ENCODE data around the gene EBNA1BP2. TPM values are rescaled to one million over a fixed set of nuclear protein-coding genes. Genes with fewer than 3 reads are reported as not detected.

Gene EBNA1BP2
- polyA plus RNA-seq, 3 donors from 2014 or later, result 52.8 to 61.7 (median 57.6) TPM

DNA sequence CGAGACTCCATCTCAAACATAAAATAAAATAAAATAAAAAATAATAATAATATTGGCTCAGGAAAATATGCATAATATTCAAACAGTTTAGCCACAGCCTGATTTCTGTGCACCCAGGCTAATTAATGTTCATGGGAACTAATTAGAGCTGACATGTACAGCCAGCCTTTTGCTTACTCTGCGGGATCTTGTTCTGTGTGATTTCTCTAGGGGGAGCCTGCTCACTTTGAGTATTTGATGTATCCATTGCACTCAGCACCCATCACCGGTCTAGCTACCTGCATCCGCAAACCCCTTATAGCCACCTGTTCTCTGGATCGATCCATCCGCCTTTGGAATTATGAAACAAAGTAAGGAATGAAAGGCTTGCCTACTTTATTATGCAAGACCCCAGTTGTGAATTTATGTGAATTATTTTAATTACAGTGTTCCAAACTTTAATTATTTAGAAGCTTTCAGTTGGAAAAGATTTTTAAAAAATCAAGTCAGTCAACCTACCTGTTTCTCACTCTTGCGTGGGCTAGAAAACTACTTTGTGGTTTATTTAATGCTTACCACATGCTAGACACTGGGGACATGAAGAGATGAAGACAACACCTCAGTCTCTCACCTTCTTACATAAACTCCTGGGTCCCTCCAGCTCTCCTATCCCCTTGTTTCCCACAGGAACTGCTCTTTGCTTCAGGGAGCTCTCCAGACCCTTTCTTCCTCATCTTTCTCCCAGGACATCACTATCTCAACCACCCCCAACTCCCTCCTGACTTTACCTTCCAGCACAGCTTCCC, 25.4 kb upstream of the EBNA1BP2 start:
- H3K36me3 Mint-ChIP-seq, result no peaks in the 10 kb centered on the region
- peaks cover 0 to 5% (median 2%) of the 10 kb centered on the region in 3 donors for H3K27me3 Mint-ChIP-seq (ENCODE audit: low read depth in 3 of 3)
- no peak for DNase-seq

DNA sequence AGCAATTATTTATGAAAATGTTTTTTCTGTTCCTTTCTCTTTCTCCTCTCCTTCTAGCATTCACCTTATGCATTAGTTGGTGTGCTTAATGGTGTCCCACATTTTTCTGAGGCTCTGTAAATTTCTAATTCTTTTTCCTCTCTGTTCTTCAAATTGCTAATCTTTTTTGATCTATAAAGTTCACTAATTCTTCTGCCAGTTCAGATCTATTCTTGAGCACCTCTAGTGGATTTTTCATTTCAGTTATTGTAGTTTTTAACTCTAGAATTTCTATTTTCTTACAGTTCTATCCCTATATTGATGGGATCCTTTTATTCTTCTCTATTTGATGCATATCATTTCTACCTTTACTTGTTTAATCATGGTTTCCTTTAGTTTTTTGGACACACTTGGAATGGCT, 22.4 kb upstream of the EBNA1BP2 start:
- Mint-ChIP-seq H3K36me3 (no peaks in the 10 kb centered on the region), H3K4me3 (no peak overlapping the region), H3K27ac (no peak overlapping the region), H3K4me1 (no peaks in the 10 kb centered on the region), H3K9me3 (peaks cover 0 to 33% (median 6%) of the 10 kb centered on the region in 6 donors), H3K27me3 (ENCODE audit: low read depth in 3 of 3) (peaks cover 5 to 10% (median 8%) of the 10 kb centered on the region in 3 donors)
- no peak for DNase-seq

More for the DNA sequence above, 25.4 kb upstream of the EBNA1BP2 start:
- no peaks in the 10 kb centered on the region for H3K4me1 Mint-ChIP-seq
- H3K27ac Mint-ChIP-seq, result no peak overlapping the region
- H3K4me3 Mint-ChIP-seq, result no peak overlapping the region
- H3K9me3 Mint-ChIP-seq, result peaks cover 0 to 11% (median 6%) of the 10 kb centered on the region in 6 donors

DNA sequence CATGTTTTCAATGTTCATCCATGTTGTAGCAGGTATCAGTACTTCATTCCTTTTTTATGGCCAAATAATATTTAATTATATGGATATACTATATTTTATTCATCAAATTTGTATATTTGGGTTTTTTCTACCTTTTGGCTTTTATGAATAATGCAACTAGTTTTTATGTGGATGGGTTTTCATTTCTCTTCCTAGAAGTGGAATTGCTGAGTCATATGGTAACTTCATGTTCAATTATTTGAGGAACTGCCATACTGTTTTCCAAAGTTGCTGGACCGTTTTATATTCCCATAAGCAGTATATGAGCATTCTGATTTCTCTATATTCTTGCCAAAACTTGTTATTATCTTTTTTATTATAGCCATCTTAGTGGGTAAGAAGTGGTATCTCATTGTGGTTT, 16.0 kb upstream of the EBNA1BP2 start:
- DNase-seq, result no peak
- H3K27ac Mint-ChIP-seq, result no peak overlapping the region
- H3K9me3 Mint-ChIP-seq, result peaks cover 0 to 23% (median 0%) of the 10 kb centered on the region in 6 donors
- H3K4me1 Mint-ChIP-seq, result no peaks in the 10 kb centered on the region
- H3K36me3 Mint-ChIP-seq, result no peaks in the 10 kb centered on the region
- H3K4me3 Mint-ChIP-seq, result no peak overlapping the region
- H3K27me3 Mint-ChIP-seq (ENCODE audit: low read depth in 3 of 3), result peaks cover 4 to 8% (median 8%) of the 10 kb centered on the region in 3 donors

DNA sequence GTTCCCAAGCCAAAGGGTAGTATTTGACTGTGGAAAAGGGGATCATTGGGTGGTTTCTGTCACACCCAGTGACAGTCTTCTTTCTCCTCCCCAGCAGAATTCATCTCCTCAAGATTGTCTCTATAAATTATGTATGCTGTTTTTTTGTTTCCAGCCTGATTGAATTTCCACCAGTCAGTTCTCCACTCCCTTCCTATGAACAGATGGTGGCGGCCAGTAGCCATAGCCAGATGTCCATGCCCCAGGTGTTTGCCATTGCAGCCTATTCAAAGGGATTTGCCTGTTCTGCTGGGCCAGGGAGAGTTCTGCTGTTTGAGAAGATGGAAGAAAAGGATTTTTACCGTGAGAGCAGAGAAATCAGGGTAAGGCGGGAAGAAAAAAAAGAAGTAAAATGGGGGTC, 12.9 kb upstream of the EBNA1BP2 start:
- Mint-ChIP-seq H3K4me3 (no peak overlapping the region), H3K4me1 (no peaks in the 10 kb centered on the region), H3K27ac (peak overlapping the region in 1 of 6 donors; percentile 58), H3K27me3 (ENCODE audit: low read depth in 3 of 3) (peaks cover 1 to 7% (median 2%) of the 10 kb centered on the region in 3 donors), H3K9me3 (peaks cover 0 to 6% (median 0%) of the 10 kb centered on the region in 6 donors), H3K36me3 (no peaks in the 10 kb centered on the region)
- DNase-seq, result no peak

DNA sequence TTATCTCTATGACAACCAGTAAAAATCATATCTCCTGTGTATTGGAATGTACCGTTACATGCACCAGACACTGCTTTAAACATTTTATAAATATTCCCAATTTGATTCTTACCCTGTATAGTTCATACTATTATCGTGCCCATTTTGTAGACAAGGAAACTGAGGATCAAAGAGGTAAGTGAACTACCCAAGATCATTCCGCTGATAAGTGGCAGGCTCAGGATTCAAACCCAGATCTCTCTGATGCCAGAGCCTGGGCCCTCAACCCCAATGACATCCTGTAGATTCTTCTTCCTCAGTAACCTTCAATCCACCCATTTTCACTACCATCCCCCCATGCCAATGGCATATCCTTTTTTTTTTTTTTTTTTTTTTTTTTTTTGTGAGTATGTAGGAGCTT, 12.3 kb upstream of the EBNA1BP2 start:
- Mint-ChIP-seq H3K4me1 (no peaks in the 10 kb centered on the region), H3K27ac (no peak overlapping the region), H3K9me3 (peaks cover 0 to under 1% (median 0%) of the 10 kb centered on the region in 6 donors), H3K4me3 (no peak overlapping the region), H3K27me3 (ENCODE audit: low read depth in 3 of 3) (peaks cover 1 to 3% (median 2%) of the 10 kb centered on the region in 3 donors), H3K36me3 (no peaks in the 10 kb centered on the region)
- DNase-seq, result no peak

DNA sequence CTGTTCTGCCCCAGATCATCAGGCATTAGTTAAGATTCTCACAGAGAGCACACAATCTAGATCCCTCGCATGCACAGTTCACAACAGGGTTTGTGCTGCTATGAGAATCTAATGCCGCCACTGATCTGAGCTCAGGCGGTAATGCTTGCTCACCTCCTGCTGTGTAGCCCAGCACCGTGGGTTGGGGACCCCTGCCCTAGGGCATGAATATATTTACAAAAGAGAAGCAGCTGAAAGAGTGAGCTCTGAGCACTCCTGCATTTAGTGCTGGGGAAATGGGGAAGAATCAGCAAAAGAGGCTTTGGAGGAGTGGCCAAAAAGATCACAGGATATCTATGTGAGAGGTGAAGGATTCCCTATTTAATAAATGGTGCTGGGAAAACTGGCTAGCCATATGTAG, 5.6 kb upstream of the EBNA1BP2 start:
- no peak overlapping the region for H3K27ac Mint-ChIP-seq

DNA sequence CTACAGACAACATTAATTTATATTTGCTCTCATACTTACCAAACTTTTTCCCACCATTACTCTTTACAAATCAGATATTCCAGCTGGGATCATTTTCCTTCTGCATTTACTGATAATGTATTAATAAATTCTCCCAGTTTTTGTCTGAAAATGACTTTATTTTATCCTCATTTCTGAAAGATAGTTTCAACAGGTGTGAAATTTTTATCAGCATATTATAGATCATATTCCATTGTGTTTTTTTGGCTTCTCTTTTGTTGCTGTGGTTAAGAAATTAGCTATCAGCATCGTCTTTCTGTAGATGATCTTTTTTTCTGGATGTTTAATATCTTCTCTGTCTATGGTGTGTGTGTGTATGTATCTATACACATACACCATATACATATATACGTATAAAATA, 2.8 kb upstream of the EBNA1BP2 start:
- Mint-ChIP-seq H3K4me3 (no peak overlapping the region), H3K36me3 (peaks cover 0 to 4% (median 4%) of the 10 kb centered on the region in 3 donors), H3K4me1 (peaks cover 24 to 34% of the 10 kb centered on the region in 2 donors), H3K27ac (no peak overlapping the region), H3K9me3 (peaks cover 0 to 6% (median 0%) of the 10 kb centered on the region in 6 donors), H3K27me3 (ENCODE audit: low read depth in 3 of 3) (peaks cover 10 to 11% (median 10%) of the 10 kb centered on the region in 3 donors)
- DNase-seq, result no peak

More for the DNA sequence above, 5.6 kb upstream of the EBNA1BP2 start:
- DNase-seq, result no peak
- Mint-ChIP-seq H3K9me3 (peaks cover 0 to 6% (median 0%) of the 10 kb centered on the region in 6 donors), H3K4me3 (no peak overlapping the region), H3K4me1 (peaks cover 5 to 7% of the 10 kb centered on the region in 2 donors), H3K27me3 (ENCODE audit: low read depth in 3 of 3) (peaks cover 2 to 9% (median 8%) of the 10 kb centered on the region in 3 donors), H3K36me3 (peaks cover 0 to 4% (median 0%) of the 10 kb centered on the region in 3 donors)

DNA sequence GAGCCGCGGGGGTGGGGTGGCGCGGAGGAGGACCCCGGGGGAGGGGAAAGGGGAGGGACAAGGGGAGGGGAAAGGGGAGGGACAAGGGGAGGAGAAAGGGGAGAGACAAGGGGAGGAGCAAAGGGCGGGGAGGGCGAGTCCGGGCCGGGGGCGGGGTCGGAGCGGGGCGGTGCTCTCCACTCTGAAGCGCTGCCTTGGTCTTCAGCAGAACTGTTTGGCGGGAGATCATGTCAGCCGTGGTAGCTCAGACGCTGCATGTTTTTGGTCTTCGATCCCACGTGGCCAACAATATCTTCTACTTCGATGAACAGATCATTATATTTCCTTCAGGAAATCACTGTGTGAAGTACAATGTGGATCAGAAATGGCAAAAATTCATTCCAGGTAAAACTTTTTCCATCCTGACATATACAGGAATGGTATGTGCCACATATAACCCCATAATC, 460 bp upstream of the EBNA1BP2 start:
- peaks cover 0 to 6% (median 0%) of the 10 kb centered on the region in 6 donors for H3K9me3 Mint-ChIP-seq
- peak in 1 of 3 donors; percentile 86 for DNase-seq
- H3K27ac Mint-ChIP-seq, result peak overlapping the region; percentile 82 to 94 (median 92)
- peaks cover 7 to 22% (median 16%) of the 10 kb centered on the region in 3 donors for H3K36me3 Mint-ChIP-seq
- H3K27me3 Mint-ChIP-seq (ENCODE audit: low read depth in 3 of 3), result peaks cover 9 to 10% (median 10%) of the 10 kb centered on the region in 3 donors
- H3K4me1 Mint-ChIP-seq, result peaks cover 24 to 34% of the 10 kb centered on the region in 2 donors
- peak overlapping the region; percentile 97 to 99 (median 98) for H3K4me3 Mint-ChIP-seq

DNA sequence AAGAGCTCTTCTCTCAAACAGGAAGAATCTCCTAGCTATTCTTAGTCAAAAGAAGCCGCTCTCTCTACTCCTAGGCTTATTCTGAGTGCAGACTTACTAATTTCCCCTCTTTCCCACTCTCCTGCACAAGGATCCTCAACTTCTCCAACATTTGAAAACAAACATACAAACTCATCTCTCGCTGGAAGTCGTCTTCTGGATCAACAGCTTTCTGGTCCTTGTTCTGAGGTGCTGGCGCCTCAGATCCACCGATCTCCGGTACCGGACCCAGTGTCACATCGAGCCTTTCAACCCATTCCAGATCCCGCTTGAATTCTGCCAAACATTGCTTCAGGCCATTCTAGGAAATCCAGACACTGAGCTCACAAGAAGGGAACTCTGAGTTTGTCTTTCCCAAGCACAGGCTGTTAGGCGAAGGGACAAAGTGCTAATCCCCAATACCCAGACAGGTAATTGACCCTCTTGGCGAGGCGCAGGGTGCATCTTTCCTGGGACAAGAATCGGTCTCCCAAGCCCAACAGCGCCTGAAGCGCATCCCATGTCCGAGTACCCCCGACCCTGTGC, 696 bp downstream of the EBNA1BP2 start:
- no peaks in the 10 kb centered on the region for H3K9me3 Mint-ChIP-seq
- DNase-seq, result no peak
- peak overlapping the region in 5 of 6 donors; percentile 43 to 94 (median 94) for H3K27ac Mint-ChIP-seq
- H3K27me3 Mint-ChIP-seq (ENCODE audit: low read depth in 3 of 3), result peaks cover 6 to 9% (median 8%) of the 10 kb centered on the region in 3 donors
- peaks cover 24 to 34% of the 10 kb centered on the region in 2 donors for H3K4me1 Mint-ChIP-seq
- H3K36me3 Mint-ChIP-seq, result peaks cover 10 to 31% (median 27%) of the 10 kb centered on the region in 3 donors
- peak overlapping the region; percentile 97 to 99 (median 98) for H3K4me3 Mint-ChIP-seq

DNA sequence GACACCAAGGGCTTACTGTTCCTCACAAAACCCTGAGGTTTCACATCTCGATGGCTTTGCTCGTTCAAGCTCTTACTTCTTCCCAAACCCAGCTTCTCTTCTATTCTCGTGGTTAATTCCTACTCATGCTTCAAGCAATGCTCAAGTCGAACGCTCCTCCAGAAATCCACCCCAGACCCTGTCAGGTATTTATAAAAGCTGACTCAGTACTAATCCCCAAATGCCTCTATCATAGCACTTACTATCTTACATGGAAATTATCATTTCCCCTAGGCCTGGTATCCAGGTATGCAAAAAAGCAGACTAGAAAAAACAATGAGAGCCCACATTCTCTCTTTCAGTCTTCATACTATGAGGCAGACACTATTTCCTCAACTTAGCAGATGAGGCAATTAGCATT, 6.3 kb downstream of the EBNA1BP2 start:
- Mint-ChIP-seq H3K4me3 (no peak overlapping the region), H3K27me3 (ENCODE audit: low read depth in 3 of 3) (no peaks in the 10 kb centered on the region), H3K36me3 (peaks cover 22 to 46% (median 43%) of the 10 kb centered on the region in 3 donors), H3K9me3 (no peaks in the 10 kb centered on the region), H3K27ac (peak overlapping the region in 1 of 6 donors; percentile 10), H3K4me1 (peaks cover 2 to 8% of the 10 kb centered on the region in 2 donors)
- no peak for DNase-seq

DNA sequence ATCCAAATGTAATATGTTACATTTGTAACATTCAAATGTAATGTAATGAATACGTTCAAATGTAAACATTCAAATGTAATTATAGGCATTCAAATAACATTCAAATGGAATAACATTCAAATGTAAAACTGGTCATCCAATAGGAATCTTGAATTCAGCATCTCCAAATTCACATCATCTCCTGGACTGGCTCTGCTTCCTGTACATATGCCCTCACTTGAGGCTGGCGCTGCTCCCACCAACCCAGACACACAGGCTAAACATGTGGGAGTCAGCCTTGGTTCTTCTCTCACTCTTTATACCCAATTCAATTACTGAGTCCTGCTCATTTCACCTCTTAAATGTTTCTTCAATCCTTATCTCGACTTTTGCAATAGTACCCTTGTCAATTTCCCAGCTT, 6.9 kb downstream of the EBNA1BP2 start:
- Mint-ChIP-seq H3K9me3 (no peaks in the 10 kb centered on the region), H3K27ac (no peak overlapping the region), H3K4me1 (peaks cover 0 to 2% of the 10 kb centered on the region in 2 donors), H3K27me3 (ENCODE audit: low read depth in 3 of 3) (no peaks in the 10 kb centered on the region), H3K36me3 (peaks cover 22 to 46% (median 42%) of the 10 kb centered on the region in 3 donors), H3K4me3 (no peak overlapping the region)
- DNase-seq, result no peak

DNA sequence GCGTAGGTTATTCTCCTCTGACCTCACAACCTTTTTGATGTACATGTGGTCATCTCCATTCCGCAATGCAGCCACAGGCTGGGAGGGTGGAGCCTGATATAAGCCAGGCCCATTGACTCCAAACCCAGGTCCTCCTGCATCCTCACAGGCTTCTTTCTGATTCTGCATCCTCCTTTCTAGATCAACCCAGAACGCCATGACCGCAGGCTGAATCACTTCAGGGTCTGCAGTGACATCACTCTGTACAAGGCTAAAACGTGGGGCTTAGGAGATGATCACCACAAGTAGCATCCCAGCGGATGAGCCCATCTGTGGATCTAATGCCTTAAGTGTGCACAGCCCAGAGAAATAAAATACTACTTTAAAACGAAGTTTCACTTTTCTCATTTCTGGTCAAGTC, 16.1 kb downstream of the EBNA1BP2 start:
- no peak overlapping the region for H3K27ac Mint-ChIP-seq
- no peak for DNase-seq

DNA sequence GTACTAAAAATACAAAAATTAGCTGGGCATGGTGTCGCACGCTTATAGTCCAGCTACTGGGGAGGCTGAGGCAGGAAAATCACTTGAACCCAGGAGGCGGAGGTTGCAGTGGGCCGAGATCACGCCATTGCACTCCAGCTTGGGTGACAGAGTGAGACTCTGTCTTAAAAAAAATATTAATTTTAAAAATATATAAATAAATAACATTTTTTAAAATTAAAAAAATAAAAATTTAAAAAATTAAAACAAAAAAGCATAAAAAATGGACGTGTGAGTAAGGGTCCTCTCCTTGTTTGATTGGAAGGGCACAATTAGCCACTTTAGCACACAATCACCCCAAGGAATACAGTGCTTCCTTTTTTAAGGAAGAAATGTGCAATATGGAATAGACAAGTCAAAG, 18.6 kb downstream of the EBNA1BP2 start:
- Mint-ChIP-seq H3K4me1 (peaks cover 4 to 6% of the 10 kb centered on the region in 2 donors), H3K36me3 (no peaks in the 10 kb centered on the region), H3K27me3 (ENCODE audit: low read depth in 3 of 3) (peaks cover 7 to 21% (median 9%) of the 10 kb centered on the region in 3 donors)

More for the DNA sequence above, 16.1 kb downstream of the EBNA1BP2 start:
- no peaks in the 10 kb centered on the region for H3K36me3 Mint-ChIP-seq
- H3K9me3 Mint-ChIP-seq, result no peaks in the 10 kb centered on the region
- no peaks in the 10 kb centered on the region for H3K4me1 Mint-ChIP-seq
- H3K27me3 Mint-ChIP-seq (ENCODE audit: low read depth in 3 of 3), result peaks cover 2 to 9% (median 2%) of the 10 kb centered on the region in 3 donors
- H3K4me3 Mint-ChIP-seq, result no peak overlapping the region

DNA sequence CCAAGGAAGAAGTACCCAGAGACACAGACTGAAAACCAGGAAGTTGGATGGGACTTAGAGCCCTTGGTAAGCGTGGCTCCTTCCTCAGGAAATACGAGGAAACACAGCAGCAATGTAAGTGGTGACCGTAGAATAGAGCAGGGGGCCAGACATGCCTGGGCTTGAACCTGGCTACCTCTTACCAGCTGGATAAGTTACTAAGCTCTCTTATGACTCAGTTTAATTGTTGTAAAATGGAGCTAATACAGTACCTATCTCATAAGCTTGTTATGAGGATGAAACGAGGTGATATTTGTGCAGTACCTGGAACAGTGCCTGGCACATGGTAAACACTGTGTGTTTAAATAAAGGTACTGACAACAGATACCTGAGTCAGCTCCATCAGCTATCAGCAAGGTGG, 19.2 kb downstream of the EBNA1BP2 start:
- no peaks in the 10 kb centered on the region for H3K36me3 Mint-ChIP-seq
- no peak overlapping the region for H3K27ac Mint-ChIP-seq

More for the DNA sequence above, 18.6 kb downstream of the EBNA1BP2 start:
- no peak for DNase-seq
- H3K27ac Mint-ChIP-seq, result no peak overlapping the region
- H3K4me3 Mint-ChIP-seq, result no peak overlapping the region
- H3K9me3 Mint-ChIP-seq, result no peaks in the 10 kb centered on the region

More for the DNA sequence above, 19.2 kb downstream of the EBNA1BP2 start:
- no peak for DNase-seq
- no peaks in the 10 kb centered on the region for H3K9me3 Mint-ChIP-seq
- H3K4me3 Mint-ChIP-seq, result no peak overlapping the region
- H3K27me3 Mint-ChIP-seq (ENCODE audit: low read depth in 3 of 3), result peaks cover 9 to 24% (median 12%) of the 10 kb centered on the region in 3 donors
- H3K4me1 Mint-ChIP-seq, result peaks cover 6 to 8% of the 10 kb centered on the region in 2 donors

Measured in immature natural killer cell (primary cell).